ENCODE data around the gene P2RY2.

P2RY2 gene

DNA sequence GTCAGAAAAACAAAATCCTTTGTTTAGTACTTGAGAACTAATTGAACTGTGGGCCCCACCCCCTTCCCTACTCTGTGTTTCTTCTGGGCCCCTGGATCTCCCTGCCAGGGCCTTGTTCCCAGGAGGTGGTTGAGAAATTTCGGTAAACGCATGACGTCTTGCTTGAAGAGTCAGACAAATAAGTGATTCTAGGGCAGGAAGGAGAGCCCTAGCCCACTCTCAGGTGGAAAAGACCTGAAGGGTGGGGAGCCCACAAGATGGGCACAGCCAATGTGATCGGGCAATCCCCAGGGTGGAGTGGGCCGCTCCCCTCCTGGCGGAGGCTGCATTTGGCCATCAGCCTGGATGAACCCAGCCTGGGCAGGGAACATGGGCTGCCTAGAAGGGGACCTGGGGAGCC lies 16.8 kb upstream of the P2RY2 start:
- peak in 1 of 2 experiments; percentile 79 for DNase-seq (ENCODE audit: low read depth in 1 of 2, low spot score in 1 of 2)
- Histone ChIP-seq H3K27me3 (ENCODE audit: insufficient read depth, poor library complexity, severe bottlenecking) (no peaks in the 10 kb centered on the region), H3K4me3 (replicated peaks; ENCODE audit: insufficient read depth, low read length) (no peak overlapping the region), H3K27ac (replicated peaks) (peak overlapping the region; percentile 99)
- TF ChIP-seq REST (IDR thresholded peaks at IDR 0.05; ENCODE audit: insufficient replicate concordance, low read depth) (no peak), POLR2AphosphoS5 (IDR thresholded peaks at IDR 0.05; ENCODE audit: low read depth) (no peak), GABPA (IDR thresholded peaks at IDR 0.05; ENCODE audit: low read depth) (no peak), SPI1 (IDR thresholded peaks at IDR 0.05; ENCODE audit: borderline replicate concordance, low read depth) (no peak)
- TF ChIP-seq, protein P1, sequence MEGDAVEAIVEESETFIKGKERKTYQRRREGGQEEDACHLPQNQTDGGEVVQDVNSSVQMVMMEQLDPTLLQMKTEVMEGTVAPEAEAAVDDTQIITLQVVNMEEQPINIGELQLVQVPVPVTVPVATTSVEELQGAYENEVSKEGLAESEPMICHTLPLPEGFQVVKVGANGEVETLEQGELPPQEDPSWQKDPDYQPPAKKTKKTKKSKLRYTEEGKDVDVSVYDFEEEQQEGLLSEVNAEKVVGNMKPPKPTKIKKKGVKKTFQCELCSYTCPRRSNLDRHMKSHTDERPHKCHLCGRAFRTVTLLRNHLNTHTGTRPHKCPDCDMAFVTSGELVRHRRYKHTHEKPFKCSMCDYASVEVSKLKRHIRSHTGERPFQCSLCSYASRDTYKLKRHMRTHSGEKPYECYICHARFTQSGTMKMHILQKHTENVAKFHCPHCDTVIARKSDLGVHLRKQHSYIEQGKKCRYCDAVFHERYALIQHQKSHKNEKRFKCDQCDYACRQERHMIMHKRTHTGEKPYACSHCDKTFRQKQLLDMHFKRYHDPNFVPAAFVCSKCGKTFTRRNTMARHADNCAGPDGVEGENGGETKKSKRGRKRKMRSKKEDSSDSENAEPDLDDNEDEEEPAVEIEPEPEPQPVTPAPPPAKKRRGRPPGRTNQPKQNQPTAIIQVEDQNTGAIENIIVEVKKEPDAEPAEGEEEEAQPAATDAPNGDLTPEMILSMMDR (IDR thresholded peaks at IDR 0.05; ENCODE audit: insufficient read depth, low read length), result no peak

- TF ChIP-seq GABPA (IDR thresholded peaks at IDR 0.05; ENCODE audit: low read depth) (no peak), POLR2AphosphoS5 (IDR thresholded peaks at IDR 0.05; ENCODE audit: low read depth) (no peak), SPI1 (IDR thresholded peaks at IDR 0.05; ENCODE audit: borderline replicate concordance, low read depth) (no peak), REST (IDR thresholded peaks at IDR 0.05; ENCODE audit: insufficient replicate concordance, low read depth) (no peak)
- TF ChIP-seq, protein P1 (IDR thresholded peaks at IDR 0.05; ENCODE audit: insufficient read depth, low read length), result no peak
- DNase-seq (ENCODE audit: low read depth in 1 of 2, low spot score in 1 of 2), result no peak
- Histone ChIP-seq H3K27ac (replicated peaks) (peak overlapping the region; percentile 99), H3K27me3 (ENCODE audit: insufficient read depth, poor library complexity, severe bottlenecking) (no peaks in the 10 kb centered on the region), H3K4me3 (replicated peaks; ENCODE audit: insufficient read depth, low read length) (no peak overlapping the region)
Observed at GRCh38 chr11:73201888-73202780, 15.9 kb upstream of the P2RY2 start.

DNA sequence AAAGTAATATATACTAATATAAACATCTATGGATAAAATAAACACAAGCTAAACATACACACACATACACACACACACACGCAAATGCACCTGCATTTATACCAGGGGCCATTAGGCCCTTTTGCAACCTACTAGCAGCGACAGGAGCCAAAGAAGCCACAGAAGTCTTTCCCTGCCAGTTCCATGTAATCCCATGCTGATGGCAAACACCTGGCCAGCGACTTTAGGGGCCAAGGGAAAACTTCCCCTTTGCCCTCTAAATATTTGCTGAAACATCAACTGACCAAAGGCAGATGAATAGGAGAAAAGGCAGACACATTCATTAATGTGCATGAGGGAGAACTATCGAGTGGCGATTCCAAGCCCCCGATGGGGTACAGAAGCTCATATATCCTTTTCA lies 14.8 kb upstream of the P2RY2 start:
- Histone ChIP-seq H3K27me3 (ENCODE audit: insufficient read depth, poor library complexity, severe bottlenecking) (no peaks in the 10 kb centered on the region), H3K4me3 (replicated peaks; ENCODE audit: insufficient read depth, low read length) (no peak overlapping the region), H3K27ac (replicated peaks) (peak overlapping the region; percentile 99)
- no peak for TF ChIP-seq SPI1 (IDR thresholded peaks at IDR 0.05; ENCODE audit: borderline replicate concordance, low read depth)
- TF ChIP-seq GABPA (IDR thresholded peaks at IDR 0.05; ENCODE audit: low read depth), result no peak
- no peak for TF ChIP-seq POLR2AphosphoS5 (IDR thresholded peaks at IDR 0.05; ENCODE audit: low read depth)
- TF ChIP-seq, protein P1 (IDR thresholded peaks at IDR 0.05; ENCODE audit: insufficient read depth, low read length), result no peak
- TF ChIP-seq REST (IDR thresholded peaks at IDR 0.05; ENCODE audit: insufficient replicate concordance, low read depth), result no peak
- DNase-seq (ENCODE audit: low read depth in 1 of 2, low spot score in 1 of 2), result no peak
